Neural cell (in vitro differentiated cells): Measurements from ENCODE around the gene CYP19A1. TPM values are rescaled to one million over a fixed set of nuclear protein-coding genes. Genes with fewer than 3 reads are reported as not detected.

Source experiments
- H2AFZ ChIP-seq: fragments of 200-600, 300-800 bp; sonication (generic), shearing (Covaris generic); 2 replicates; pipeline ENCODE4 v1.6.0; 2014; ENCODE audit warnings: low read depth, mild to moderate bottlenecking, antibody characterized with exemption, low read length, moderate library complexity
- H3F3A ChIP-seq: fragments of 200-600 bp; shearing (Covaris generic); 2 replicates; pipeline ENCODE4 v1.6.1; 2016; ENCODE audit warnings: mild to moderate bottlenecking, moderate library complexity, mixed read lengths, antibody characterized with exemption, low read length; ENCODE audit not compliant: insufficient read depth, poor library complexity, severe bottlenecking
- H3K27ac ChIP-seq: fragments of 200-600, 300-800 bp; sonication (generic), shearing (Covaris generic); 2 replicates; pipeline ENCODE4 v1.5.1; 2014; ENCODE audit warnings: mild to moderate bottlenecking, low read length, moderate library complexity
- H3K27me3 ChIP-seq: fragments of 300-800, 200-600 bp; sonication (generic), shearing (Covaris generic); 2 replicates; pipeline ENCODE4 v1.6.0; 2014; ENCODE audit warnings: mild to moderate bottlenecking, low read depth, low read length, moderate library complexity; ENCODE audit not compliant: insufficient read depth
- H3K36me3 ChIP-seq: fragments of 300-800, 200-600 bp; sonication (generic), shearing (Covaris generic); 2 replicates; pipeline ENCODE4 v1.5.1; 2014; ENCODE audit warnings: mild to moderate bottlenecking, antibody characterized with exemption, low read length, moderate library complexity; ENCODE audit not compliant: insufficient read depth
- H3K4me2 ChIP-seq: fragments of 300-800, 200-600 bp; sonication (generic), shearing (Covaris generic); 2 replicates; pipeline ENCODE4 v1.6.0; 2014; ENCODE audit warnings: mild to moderate bottlenecking, low read length
- H3K4me3 ChIP-seq: fragments of 300-800, 200-600 bp; sonication (generic), shearing (Covaris generic); 2 replicates; pipeline ENCODE4 v1.5.1; 2014; ENCODE audit warnings: mild to moderate bottlenecking, low read length, moderate library complexity
- H3K79me2 ChIP-seq: fragments of 200-600 bp; shearing (Covaris generic); replicated peaks from 2 replicates; pipeline ENCODE4 v1.6.0; 2014; ENCODE audit warnings: mild to moderate bottlenecking, low read length, moderate library complexity; ENCODE audit not compliant: insufficient read depth
- H3K9ac ChIP-seq: fragments of 300-800, 200-600 bp; sonication (generic), shearing (Covaris generic); 2 replicates; pipeline ENCODE4 v1.6.1; 2016; ENCODE audit warnings: mild to moderate bottlenecking, low read length, mixed read lengths
- H3K9me2 ChIP-seq: fragments of 200-600 bp; shearing (Covaris generic); 2 replicates; pipeline ENCODE4 v1.6.1; 2016; ENCODE audit warnings: mild to moderate bottlenecking, low read length, mixed read lengths; ENCODE audit not compliant: insufficient read depth
- H3K9me3 ChIP-seq: fragments of 200-600, 300-800 bp; sonication (generic), shearing (Covaris generic); 2 replicates; pipeline ENCODE4 v1.6.1; 2016; ENCODE audit warnings: mild to moderate bottlenecking, mixed run types, low read length, moderate library complexity, mixed read lengths
- H4K20me1 ChIP-seq: fragments of 200-600 bp; shearing (Covaris generic); 2 replicates; pipeline ENCODE4 v1.6.1; 2016; ENCODE audit warnings: mild to moderate bottlenecking, mixed run types; ENCODE audit not compliant: insufficient read depth
- EP300 ChIP-seq: fragments of 450-650 bp; conservative IDR thresholded peaks from 2 replicates; pipeline ENCODE4 v1.6.1; 2014; ENCODE audit warnings: antibody characterized with exemption, mild to moderate bottlenecking, moderate library complexity; ENCODE audit not compliant: poor library complexity, severe bottlenecking
- EZH2 ChIP-seq: fragments of 200-600, 300-800 bp; shearing (Covaris generic), sonication (generic); IDR thresholded peaks from 2 replicates; pipeline ENCODE4 v1.6.1; 2014; ENCODE audit warnings: antibody characterized with exemption, low read length, borderline replicate concordance, mild to moderate bottlenecking; ENCODE audit not compliant: insufficient read depth, poor library complexity, severe bottlenecking
- MXI1 ChIP-seq: fragments of 450-650 bp; conservative IDR thresholded peaks from 2 replicates; pipeline ENCODE4 v1.6.1; 2014; ENCODE audit warnings: antibody characterized with exemption, mild to moderate bottlenecking; ENCODE audit not compliant: poor library complexity, severe bottlenecking
- POLR2AphosphoS5 ChIP-seq: IDR thresholded peaks from 2 replicates; pipeline ENCODE4 v1.6.1; 2012
- RAD21 ChIP-seq: fragments of 450-650 bp; conservative IDR thresholded peaks from 2 replicates; pipeline ENCODE4 v1.6.1; 2014; ENCODE audit warnings: antibody characterized with exemption, mild to moderate bottlenecking, moderate library complexity
- SMC3 ChIP-seq: fragments of 450-650 bp; conservative IDR thresholded peaks from 2 replicates; pipeline ENCODE4 v1.6.1; 2014; ENCODE audit warnings: antibody characterized with exemption, mild to moderate bottlenecking, moderate library complexity; ENCODE audit not compliant: poor library complexity
- TAF1 ChIP-seq: IDR thresholded peaks from 2 replicates; pipeline ENCODE4 v1.6.1; 2012; ENCODE audit warnings: low read depth
- polyA plus RNA-seq: library from polyadenylated mRNA; depleted of rRNA; stranded (reverse); fragments of >200 nt; gene quantifications from 2 replicates; pipeline ENCODE4 v1.2.3, GENCODE V29; 2014
- TF ChIP-seq, protein P1 (sequence below): fragments of 450-650 bp; IDR thresholded peaks from 2 replicates; pipeline ENCODE4 v1.5.1; 2014; ENCODE audit warnings: antibody characterized with exemption, mild to moderate bottlenecking, moderate library complexity; ENCODE audit not compliant: poor library complexity, severe bottlenecking
- TF ChIP-seq, protein P2 (sequence below): IDR thresholded peaks from 2 replicates; pipeline ENCODE4 v1.6.1; 2012; ENCODE audit warnings: borderline replicate concordance

CYP19A1 gene
- polyA plus RNA-seq, 1 donor from 2014 or later, result not detected

DNA sequence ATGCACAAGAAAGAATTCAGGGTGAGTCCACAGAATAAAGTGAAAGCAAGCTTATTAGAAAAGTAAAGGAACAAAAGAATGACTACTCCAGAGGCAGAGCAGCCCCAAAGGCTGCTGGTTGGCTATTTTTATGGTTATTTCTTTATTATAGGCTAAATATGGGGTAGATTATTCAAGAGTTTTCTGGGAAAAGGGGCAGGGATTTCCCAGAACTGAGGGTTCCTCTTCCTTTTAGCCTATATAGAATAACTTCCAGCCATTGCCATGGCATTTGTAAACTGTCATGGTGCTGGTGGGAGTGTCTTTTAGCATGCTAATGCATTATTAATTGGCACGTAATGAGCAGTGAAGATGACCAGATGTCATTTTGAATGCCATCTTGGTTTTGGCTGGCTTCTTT is 16.7 kb upstream of the CYP19A1 start:
- TF ChIP-seq, protein P1, sequence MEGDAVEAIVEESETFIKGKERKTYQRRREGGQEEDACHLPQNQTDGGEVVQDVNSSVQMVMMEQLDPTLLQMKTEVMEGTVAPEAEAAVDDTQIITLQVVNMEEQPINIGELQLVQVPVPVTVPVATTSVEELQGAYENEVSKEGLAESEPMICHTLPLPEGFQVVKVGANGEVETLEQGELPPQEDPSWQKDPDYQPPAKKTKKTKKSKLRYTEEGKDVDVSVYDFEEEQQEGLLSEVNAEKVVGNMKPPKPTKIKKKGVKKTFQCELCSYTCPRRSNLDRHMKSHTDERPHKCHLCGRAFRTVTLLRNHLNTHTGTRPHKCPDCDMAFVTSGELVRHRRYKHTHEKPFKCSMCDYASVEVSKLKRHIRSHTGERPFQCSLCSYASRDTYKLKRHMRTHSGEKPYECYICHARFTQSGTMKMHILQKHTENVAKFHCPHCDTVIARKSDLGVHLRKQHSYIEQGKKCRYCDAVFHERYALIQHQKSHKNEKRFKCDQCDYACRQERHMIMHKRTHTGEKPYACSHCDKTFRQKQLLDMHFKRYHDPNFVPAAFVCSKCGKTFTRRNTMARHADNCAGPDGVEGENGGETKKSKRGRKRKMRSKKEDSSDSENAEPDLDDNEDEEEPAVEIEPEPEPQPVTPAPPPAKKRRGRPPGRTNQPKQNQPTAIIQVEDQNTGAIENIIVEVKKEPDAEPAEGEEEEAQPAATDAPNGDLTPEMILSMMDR, result no peak
- no peak for TF ChIP-seq TAF1
- no peak for TF ChIP-seq SMC3
- TF ChIP-seq, protein P2, sequence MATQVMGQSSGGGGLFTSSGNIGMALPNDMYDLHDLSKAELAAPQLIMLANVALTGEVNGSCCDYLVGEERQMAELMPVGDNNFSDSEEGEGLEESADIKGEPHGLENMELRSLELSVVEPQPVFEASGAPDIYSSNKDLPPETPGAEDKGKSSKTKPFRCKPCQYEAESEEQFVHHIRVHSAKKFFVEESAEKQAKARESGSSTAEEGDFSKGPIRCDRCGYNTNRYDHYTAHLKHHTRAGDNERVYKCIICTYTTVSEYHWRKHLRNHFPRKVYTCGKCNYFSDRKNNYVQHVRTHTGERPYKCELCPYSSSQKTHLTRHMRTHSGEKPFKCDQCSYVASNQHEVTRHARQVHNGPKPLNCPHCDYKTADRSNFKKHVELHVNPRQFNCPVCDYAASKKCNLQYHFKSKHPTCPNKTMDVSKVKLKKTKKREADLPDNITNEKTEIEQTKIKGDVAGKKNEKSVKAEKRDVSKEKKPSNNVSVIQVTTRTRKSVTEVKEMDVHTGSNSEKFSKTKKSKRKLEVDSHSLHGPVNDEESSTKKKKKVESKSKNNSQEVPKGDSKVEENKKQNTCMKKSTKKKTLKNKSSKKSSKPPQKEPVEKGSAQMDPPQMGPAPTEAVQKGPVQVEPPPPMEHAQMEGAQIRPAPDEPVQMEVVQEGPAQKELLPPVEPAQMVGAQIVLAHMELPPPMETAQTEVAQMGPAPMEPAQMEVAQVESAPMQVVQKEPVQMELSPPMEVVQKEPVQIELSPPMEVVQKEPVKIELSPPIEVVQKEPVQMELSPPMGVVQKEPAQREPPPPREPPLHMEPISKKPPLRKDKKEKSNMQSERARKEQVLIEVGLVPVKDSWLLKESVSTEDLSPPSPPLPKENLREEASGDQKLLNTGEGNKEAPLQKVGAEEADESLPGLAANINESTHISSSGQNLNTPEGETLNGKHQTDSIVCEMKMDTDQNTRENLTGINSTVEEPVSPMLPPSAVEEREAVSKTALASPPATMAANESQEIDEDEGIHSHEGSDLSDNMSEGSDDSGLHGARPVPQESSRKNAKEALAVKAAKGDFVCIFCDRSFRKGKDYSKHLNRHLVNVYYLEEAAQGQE, result no peak
- no peak for TF ChIP-seq POLR2AphosphoS5
- TF ChIP-seq EZH2, result no peak
- TF ChIP-seq EP300, result no peak
- TF ChIP-seq MXI1, result no peak
- TF ChIP-seq RAD21, result no peak
- H3K9me3 ChIP-seq, result no peaks in the 10 kb centered on the region
- no peaks in the 10 kb centered on the region for H3K9me2 ChIP-seq
- H3K4me2 ChIP-seq, result no peak overlapping the region
- H3K9ac ChIP-seq, result no peak overlapping the region
- no peaks in the 10 kb centered on the region for H3K27me3 ChIP-seq
- H3F3A ChIP-seq, result no peaks in the 10 kb centered on the region
- no peak overlapping the region for H2AFZ ChIP-seq
- no peaks in the 10 kb centered on the region for H4K20me1 ChIP-seq
- H3K4me3 ChIP-seq, result no peak overlapping the region
- no peak overlapping the region for H3K27ac ChIP-seq
- no peaks in the 10 kb centered on the region for H3K79me2 ChIP-seq
- H3K36me3 ChIP-seq, result no peaks in the 10 kb centered on the region

DNA sequence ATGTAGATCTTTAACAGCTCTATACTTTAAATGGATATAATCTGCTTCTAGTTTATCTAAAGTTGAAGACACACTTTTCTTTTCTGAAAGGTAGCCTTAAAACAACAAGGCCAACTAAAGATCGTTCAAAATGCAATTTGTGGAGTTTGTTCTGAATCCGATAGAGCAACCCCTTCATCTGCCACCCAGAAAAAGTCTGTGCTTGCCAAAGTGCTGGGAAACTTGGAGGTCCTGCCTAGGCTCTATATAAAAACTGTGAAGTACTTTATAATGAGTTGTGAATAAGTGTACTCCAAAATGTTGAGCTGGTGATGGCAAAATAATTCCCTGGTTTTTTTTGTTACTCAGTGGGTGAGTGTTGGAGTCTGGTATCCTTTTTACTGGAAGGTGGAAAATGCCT is 15.6 kb upstream of the CYP19A1 start:
- no peaks in the 10 kb centered on the region for H4K20me1 ChIP-seq
- no peak overlapping the region for H3K9ac ChIP-seq
- no peak overlapping the region for H2AFZ ChIP-seq
- H3F3A ChIP-seq, result no peaks in the 10 kb centered on the region
- no peaks in the 10 kb centered on the region for H3K36me3 ChIP-seq
- H3K27me3 ChIP-seq, result no peaks in the 10 kb centered on the region
- H3K9me2 ChIP-seq, result no peaks in the 10 kb centered on the region
- no peak overlapping the region for H3K4me2 ChIP-seq
- no peak overlapping the region for H3K27ac ChIP-seq
- no peaks in the 10 kb centered on the region for H3K79me2 ChIP-seq
- TF ChIP-seq RAD21 (no peak), MXI1 (no peak), SMC3 (no peak), EP300 (no peak), POLR2AphosphoS5 (no peak), TAF1 (no peak), EZH2 (no peak)
- TF ChIP-seq, protein P1, result no peak
- TF ChIP-seq, protein P2, result no peak
- H3K4me3 ChIP-seq, result no peak overlapping the region
- H3K9me3 ChIP-seq, result no peaks in the 10 kb centered on the region
